ENCODE measurements around the gene PCDHA11.
"Not testable (repeated sequence)": the region's sequence is repeated elsewhere in the genome, so short reads cannot be mapped to it uniquely, and the experiment has no call there.

The PCDHA11 gene

DNA sequence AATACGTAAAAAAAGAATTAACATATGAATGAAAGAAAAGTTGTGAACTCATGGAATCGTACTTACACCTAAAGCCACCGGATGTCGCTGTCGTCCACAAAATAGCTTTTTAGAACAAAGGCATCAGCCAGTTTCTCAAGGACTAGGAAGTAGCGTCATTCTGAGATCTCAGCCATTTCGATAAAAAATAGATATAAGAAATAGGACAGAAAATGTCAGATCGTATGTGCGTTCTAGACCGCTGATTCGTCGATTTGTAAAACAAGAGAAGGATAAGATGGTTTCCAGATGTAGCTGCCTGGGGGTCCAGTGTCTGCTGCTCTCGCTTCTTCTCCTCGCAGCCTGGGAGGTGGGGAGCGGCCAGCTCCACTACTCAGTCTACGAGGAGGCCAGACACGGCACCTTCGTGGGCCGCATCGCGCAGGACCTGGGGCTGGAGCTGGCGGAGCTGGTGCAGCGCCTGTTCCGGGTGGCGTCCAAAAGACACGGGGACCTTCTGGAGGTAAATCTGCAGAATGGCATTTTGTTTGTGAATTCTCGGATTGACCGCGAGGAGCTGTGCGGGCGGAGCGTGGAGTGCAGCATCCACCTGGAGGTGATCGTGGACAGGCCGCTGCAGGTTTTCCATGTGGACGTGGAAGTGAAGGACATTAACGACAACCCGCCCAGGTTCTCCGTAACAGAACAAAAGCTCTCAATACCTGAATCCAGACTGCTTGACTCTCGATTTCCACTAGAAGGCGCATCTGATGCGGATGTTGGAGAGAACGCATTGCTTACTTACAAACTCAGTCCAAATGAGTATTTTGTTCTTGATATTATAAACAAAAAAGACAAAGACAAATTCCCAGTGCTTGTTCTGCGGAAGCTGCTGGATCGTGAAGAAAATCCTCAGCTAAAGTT is 12.7 kb upstream of the PCDHA11 start, which contains the start of gene PCDHA10:
PCDHA10 (plus strand) TSS at position 126 of the 903 bp plus-strand sequence; CDS start at position 278, 152 bp downstream.
- peak; percentile 26 for DNase-seq

DNA sequence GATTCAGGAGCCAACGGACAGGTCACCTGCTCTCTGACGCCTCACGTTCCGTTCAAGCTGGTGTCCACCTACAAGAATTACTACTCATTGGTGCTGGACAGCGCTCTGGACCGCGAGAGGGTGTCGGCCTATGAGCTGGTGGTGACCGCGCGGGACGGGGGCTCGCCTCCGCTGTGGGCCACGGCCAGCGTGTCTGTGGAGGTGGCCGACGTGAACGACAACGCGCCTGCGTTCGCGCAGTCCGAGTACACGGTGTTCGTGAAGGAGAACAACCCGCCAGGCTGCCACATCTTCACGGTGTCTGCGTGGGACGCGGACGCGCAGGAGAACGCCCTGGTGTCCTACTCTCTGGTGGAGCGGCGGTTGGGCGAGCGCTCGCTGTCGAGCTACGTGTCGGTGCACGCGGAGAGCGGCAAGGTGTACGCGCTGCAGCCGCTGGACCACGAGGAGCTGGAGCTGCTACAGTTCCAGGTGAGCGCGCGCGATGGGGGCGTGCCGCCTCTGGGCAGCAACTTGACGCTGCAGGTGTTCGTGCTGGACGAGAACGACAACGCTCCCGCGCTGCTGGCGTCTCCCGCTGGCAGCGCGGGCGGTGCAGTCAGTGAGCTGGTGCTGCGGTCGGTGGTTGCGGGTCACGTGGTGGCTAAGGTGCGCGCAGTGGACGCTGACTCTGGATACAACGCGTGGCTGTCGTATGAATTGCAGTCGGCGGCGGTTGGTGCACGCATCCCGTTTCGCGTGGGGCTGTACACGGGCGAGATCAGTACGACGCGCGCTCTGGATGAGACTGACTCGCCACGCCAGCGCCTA is 11.4 kb upstream of the PCDHA11 start:
- DNase-seq: no peak

DNA sequence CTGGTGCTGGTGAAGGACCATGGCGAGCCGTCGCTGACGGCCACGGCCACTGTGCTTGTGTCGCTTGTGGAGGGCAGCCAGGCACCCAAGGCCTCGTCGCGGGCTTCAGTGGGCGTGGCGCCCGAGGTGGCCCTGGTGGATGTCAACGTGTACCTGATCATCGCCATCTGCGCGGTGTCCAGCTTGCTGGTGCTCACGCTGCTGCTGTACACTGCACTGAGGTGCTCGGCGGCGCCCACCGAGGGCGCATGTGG is 10.8 kb upstream of the PCDHA11 start:
- DNase-seq: no peak

DNA sequence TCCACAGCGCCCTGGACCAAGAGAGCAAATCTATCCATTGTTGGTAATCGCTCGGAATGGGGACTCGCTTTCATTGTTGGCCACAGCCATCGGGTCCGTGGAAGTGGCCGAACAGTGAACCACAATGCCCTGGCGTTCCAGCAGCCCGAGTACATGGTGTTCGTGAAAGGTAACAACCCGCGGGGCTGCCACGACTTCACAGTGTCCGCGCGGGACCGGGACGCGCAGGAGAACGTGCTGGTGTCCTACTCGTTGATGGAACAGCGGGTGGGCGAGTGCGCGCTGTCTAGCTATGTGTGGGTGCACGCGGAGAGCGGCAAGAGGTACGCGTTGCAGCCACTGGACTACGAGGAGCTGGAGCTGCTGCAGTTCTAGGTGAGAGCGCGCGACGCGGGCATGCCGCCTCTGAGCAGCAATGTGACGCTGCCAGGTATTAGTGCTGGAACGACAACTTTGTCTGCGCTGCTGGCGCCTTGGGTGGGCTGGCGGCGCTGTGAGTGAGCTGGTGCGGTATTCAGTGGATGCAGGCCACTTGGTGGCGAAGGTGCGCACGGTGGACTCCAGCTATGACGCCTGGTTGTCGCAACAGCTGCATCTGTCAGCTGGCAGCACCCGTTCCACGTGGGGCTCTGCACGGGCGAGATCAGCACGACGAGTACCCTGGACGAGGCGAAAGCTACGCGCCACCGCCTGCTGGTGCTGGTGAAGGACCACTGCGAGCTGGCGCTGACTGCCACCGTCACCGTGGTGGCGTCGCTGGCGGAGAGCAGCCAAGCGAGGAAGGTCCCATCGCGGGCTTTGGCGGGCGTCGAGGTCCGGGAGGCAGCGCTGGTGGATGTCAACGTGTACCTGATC is 6.1 kb upstream of the PCDHA11 start:
- DNase-seq: no peak

DNA sequence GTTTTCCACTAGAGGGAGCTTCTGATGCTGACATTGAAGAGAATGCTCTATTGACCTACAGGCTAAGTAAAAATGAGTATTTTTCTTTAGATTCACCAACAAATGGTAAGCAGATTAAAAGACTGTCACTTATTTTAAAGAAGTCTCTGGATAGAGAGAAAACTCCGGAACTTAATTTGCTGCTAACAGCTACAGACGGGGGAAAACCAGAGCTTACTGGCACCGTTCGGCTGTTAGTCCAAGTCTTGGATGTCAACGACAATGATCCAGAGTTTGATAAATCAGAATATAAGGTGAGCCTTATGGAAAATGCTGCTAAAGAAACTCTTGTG is 764 bp downstream of the PCDHA11 start:
- no peak for DNase-seq

DNA sequence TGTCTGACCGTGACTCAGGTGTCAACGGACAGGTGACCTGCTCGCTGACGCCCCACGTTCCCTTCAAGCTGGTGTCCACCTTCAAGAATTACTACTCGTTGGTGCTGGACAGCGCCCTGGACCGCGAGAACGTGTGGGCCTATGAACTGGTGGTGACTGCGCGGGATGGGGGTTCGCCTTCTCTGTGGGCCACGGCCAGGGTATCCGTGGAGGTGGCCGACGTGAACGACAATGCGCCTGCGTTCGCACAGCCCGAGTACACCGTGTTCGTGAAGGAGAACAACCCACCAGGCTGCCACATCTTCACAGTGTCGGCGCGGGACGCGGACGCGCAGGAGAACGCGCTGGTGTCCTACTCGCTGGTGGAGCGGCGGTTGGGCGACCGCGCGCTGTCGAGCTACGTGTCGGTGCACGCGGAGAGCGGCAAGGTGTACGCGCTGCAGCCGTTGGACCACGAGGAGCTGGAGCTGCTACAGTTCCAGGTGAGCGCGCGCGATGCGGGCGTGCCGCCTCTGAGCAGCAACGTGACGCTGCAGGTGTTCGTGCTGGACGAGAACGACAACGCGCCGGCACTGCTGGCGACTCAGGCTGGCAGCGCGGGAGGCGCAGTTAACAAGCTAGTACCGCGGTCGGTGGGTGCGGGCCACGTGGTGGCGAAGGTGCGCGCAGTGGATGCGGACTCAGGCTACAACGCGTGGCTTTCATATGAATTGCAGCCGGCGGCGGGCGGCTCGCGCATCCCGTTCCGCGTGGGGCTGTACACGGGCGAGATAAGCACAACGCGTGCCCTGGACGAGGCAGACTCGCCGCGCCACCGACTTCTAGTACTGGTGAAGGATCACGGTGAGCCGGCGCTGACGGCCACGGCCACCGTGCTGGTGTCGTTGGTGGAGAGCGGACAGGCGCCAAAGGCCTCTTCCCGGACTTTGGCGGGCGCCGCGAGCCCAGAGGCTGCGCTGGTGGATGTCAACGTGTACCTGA is 1.8 kb downstream of the PCDHA11 start:
- DNase-seq: no peak

DNA sequence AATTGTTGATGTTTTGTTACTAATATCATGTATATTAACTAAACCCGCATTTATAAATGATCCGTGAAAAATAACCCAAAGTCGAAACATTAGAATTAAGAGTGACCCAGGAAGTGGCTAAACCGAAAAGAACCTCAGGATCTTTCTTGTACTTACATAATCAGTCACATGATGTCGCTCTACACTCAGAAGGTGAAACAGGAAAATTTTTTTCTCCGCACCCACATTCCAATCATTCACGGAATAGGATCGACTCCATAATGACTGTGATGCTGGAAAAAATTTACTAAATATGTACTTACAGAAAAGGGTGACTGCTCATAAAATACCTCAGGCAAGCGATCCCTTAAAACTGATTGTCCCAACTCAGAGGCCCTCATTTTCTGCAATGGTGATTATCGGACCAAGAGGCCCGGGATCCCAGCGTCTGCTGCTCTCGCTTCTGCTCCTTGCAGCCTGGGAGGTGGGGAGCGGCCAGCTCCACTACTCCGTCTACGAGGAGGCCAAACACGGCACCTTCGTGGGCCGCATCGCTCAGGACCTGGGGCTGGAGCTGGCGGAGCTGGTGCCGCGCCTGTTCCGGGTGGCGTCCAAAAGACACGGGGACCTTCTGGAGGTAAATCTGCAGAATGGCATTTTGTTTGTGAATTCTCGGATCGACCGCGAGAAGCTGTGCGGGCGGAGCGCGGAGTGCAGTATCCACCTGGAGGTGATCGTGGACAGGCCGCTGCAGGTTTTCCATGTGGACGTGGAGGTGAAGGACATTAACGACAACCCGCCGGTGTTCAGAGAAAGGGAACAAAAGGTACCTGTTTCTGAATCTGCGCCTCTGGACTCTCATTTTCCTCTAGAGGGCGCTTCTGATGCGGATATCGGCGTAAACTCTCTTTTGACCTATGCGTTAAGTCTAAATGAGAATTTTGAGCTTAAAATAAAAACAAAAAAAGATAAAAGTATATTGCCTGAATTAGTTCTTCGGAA is 6.6 kb downstream of the PCDHA11 start, which contains the start of gene PCDHA12:
PCDHA12 (plus strand) TSS at position 224 of the 981 bp plus-strand sequence; CDS start at position 389, 165 bp downstream.
- peak; percentile 35 for DNase-seq

DNA sequence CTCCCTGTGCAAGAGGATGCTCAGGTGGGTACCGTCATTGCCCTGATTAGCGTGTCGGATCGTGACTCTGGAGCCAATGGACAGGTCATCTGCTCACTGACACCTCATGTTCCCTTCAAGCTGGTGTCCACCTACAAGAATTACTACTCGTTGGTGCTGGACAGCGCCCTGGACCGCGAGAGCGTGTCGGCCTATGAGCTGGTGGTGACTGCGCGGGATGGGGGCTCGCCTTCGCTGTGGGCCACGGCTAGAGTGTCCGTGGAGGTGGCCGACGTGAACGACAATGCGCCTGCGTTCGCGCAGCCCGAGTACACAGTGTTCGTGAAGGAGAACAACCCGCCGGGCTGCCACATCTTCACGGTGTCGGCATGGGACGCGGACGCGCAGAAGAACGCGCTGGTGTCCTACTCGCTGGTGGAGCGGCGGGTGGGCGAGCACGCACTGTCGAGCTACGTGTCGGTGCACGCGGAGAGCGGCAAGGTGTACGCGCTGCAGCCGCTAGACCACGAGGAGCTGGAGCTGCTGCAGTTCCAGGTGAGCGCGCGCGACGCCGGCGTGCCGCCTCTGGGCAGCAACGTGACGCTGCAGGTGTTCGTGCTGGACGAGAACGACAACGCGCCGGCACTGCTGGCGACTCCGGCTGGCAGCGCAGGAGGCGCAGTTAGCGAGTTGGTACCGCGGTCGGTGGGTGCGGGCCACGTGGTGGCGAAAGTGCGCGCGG is 7.9 kb downstream of the PCDHA11 start:
- DNase-seq: not testable (repeated sequence)

DNA sequence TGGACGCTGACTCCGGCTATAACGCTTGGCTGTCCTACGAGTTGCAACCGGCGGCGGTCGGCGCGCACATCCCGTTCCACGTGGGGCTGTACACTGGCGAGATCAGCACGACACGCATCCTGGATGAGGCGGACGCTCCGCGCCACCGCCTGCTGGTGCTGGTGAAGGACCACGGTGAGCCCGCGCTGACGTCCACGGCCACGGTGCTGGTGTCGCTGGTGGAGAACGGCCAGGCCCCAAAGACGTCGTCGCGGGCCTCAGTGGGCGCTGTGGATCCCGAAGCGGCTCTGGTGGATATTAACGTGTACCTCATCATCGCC is 8.5 kb downstream of the PCDHA11 start:
- DNase-seq: no peak

DNA sequence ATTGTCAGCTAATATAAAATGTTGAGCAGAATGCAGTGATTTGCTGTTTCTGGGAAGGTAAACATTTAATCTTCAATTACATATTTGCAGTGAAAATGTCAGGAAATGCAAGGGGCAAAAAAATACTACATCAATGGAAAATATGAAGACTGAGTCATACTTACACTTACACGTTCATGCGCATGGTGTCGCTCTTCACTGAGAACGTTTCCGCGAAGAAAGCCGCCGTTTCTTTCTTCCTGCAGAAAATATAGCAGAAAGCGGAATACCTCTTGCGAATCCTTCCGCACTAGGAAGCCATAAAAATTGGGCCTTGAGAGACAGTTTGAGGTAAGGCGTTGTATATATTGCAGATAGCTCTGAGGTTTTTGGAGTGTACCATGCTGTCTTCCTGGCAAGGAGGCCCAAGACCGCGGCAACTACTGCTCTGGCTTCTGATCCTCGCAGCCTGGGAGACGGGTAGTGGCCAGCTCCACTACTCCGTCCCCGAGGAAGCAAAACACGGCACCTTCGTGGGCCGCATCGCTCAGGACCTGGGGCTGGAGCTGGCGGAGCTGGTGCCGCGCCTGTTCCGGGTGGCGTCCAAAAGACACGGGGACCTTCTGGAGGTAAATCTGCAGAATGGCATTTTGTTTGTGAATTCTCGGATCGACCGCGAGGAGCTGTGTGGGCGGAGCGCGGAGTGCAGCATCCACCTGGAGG is 13.3 kb downstream of the PCDHA11 start, which contains the start of gene PCDHA13:
PCDHA13 (plus strand) TSS at position 236 of the 702 bp plus-strand sequence; CDS start at position 381, 145 bp downstream.
- peak; percentile 27 for DNase-seq

DNA sequence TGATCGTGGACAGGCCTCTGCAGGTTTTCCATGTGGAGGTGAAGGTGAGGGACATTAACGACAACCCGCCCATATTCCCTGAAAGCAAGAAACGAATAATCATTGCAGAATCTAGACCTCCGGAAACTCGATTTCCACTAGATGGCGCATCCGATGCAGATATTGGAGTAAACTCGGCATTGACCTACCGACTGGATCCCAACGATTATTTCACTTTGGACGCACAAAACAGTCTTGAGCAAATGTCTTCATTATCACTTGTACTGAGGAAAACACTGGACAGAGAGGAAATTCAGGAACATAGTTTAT is 13.8 kb downstream of the PCDHA11 start:
- peak; percentile 16 for DNase-seq

DNA sequence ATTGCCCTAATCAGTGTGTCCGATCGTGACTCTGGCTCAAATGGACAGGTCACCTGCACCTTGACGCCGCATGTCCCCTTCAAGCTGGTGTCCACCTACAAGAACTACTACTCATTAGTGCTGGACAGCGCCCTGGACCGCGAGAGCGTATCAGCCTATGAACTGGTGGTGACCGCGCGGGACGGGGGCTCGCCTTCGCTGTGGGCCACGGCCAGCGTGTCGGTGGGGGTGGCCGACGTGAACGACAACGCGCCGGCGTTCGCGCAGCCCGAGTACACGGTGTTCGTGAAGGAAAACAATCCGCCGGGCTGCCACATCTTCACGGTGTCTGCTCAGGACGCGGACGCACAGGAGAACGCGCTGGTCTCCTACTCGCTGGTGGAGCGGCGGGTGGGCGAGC is 14.6 kb downstream of the PCDHA11 start:
- DNase-seq: no peak

DNA sequence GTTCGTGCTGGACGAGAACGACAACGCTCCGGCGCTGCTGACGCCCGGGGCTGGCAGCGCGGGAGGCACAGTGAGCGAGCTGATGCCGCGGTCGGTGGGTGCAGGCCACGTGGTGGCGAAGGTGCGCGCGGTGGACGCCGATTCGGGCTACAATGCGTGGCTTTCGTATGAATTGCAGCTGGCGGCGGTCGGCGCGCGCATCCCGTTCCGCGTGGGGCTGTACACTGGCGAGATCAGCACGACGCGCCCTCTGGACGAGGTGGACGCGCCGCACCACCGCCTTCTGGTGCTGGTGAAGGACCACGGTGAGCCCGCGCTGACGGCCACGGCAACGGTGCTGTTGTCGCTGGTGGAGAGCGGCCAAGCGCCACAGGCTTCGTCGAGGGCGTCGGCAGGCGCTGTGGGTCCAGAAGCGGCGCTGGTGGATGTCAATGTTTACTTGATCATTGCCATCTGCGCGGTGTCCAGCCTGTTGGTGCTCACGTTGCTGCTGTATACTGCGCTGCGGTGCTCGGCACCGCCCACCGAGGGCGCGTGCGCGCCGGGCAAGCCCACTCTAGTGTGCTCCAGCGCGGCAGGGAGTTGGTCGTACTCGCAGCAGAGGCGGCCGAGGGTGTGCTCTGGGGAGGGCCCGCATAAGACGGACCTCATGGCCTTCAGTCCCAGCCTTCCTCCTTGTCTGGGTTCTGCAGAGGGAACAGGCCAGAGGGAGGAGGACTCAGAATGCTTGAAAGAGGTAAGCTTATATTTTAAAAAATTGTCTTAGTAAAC is 15.4 kb downstream of the PCDHA11 start:
- no peak for DNase-seq

DNA sequence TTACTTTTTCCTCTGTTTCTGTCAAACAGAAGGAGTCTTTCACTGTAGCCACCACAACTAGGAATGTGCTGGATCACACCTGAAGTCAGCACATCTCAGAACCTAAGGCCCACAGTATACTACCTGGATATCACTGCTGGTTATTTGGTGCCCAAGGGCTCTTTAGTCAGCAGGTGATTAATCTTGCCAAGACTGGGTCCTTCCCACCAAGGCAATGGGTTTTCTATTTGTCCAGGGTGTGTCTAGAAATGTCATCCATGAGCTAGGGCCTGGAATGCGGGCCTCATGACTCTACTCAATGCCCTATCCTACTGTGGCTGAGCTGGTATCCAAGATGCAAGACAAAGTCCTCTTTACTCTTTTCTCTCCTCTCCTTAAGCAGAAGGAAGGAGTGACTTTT is 47.6 kb downstream of the PCDHA11 start:
- DNase-seq: no peak

Measured in NCI-H226 (cell line).